K562 (cell line): Measurements from ENCODE around the gene CLCF1. TPM values are rescaled to one million over a fixed set of nuclear protein-coding genes. Genes with fewer than 3 reads are reported as not detected.

Experiments used
- ATAC-seq: fragments of 200-7000 bp; cut with Tn5 transposase; 3 replicates; pipeline ENCODE4 v1.9.1; 2020; ENCODE audit warnings: moderate library complexity
- BruUV-seq: library from RNA; stranded (reverse); fragments of 400-500 nt; replicated peaks from 2 replicates; lab custom pipeline; 2021; lab: Mats Ljungman, UMichigan
- CTCF ChIA-PET: fragments of 300-600 bp; formaldehyde crosslinking; extraction: SDS; loops from one replicate; lab custom pipeline; 2021; ENCODE audit warnings: low intra/inter-chr PET ratio; lab: Yijun Ruan, JAX
- POLR2A ChIA-PET: fragments of 300-600, 350-650 bp; sonication (Branson Sonifier 250); formaldehyde crosslinking; extraction: SDS; loops from one replicate; lab custom pipeline; 2021; ENCODE audit warnings: antibody characterized with exemption, inconsistent platforms; lab: Yijun Ruan, JAX
- DNase-seq, 4 experiments: peaks; one replicate each; pipeline versions ENCODE4 v3.0.0 to v3.0.0-alpha.2; 2011 to 2018; ENCODE audit warnings: low spot score in 3 of 4, mixed read lengths in 3 of 4; ENCODE audit errors: extremely low read depth in 1 of 4
- FAIRE-seq: peaks from 2 replicates; lab custom pipeline; 2011; peaks lifted over from hg19 to GRCh38; lab: Jason Lieb, UNC
- H2AFZ ChIP-seq: 2 replicates; pipeline ENCODE4 v1.6.0; 2011; ENCODE audit warnings: low read depth, low read length, control low read depth, inconsistent platforms
- H3K27ac ChIP-seq: fragments of 200-600 bp; 3 replicates; pipeline ENCODE4 v1.8.0; 2011; ENCODE audit warnings: low read depth, mild to moderate bottlenecking, control low read depth, inconsistent platforms, low read length, moderate library complexity, mixed read lengths; ENCODE audit errors: extremely low read depth
- H3K27me3 ChIP-seq, 2 experiments: fragments of 300-600 bp in 1 of 2; 2 replicates in 1 of 2; 3 replicates in 1 of 2; pipeline versions ENCODE4 v1.6.0 to v1.8.0; 2011; ENCODE audit warnings: inconsistent platforms in 2 of 2, low read length in 2 of 2, mild to moderate bottlenecking in 1 of 2, mixed read lengths in 1 of 2, moderate library complexity in 1 of 2; ENCODE audit not compliant: control insufficient read depth in 2 of 2, insufficient read depth in 2 of 2
- H3K36me3 ChIP-seq: fragments of 300-600 bp; 3 replicates; pipeline ENCODE4 v1.8.0; 2011; ENCODE audit warnings: mild to moderate bottlenecking, low read length, inconsistent platforms; ENCODE audit not compliant: control insufficient read depth, insufficient read depth
- H3K4me1 ChIP-seq, 2 experiments: fragments of 200-600 bp in 1 of 2; replicated peaks in 1 of 2; 2 replicates in 1 of 2; 3 replicates in 1 of 2; pipeline versions ENCODE4 v1.5.1 to v1.8.0; 2011; ENCODE audit warnings: inconsistent platforms in 2 of 2, low read length in 2 of 2, mild to moderate bottlenecking in 1 of 2, mixed read lengths in 1 of 2, moderate library complexity in 1 of 2; ENCODE audit not compliant: control insufficient read depth in 2 of 2, insufficient read depth in 2 of 2
- H3K4me2 ChIP-seq: 2 replicates; pipeline ENCODE4 v1.6.1; 2011; ENCODE audit warnings: low read length, control low read depth, inconsistent platforms, mixed read lengths; ENCODE audit not compliant: insufficient read depth
- H3K4me3 ChIP-seq: fragments of 200-600 bp; sonication (generic), shearing (Covaris generic); 2 replicates; pipeline ENCODE4 v1.5.1; 2016; ENCODE audit warnings: control low read depth, inconsistent platforms
- H3K79me2 ChIP-seq: fragments of 200-600 bp; 3 replicates; pipeline ENCODE4 v1.8.0; 2011; ENCODE audit warnings: low read length, inconsistent platforms; ENCODE audit not compliant: control insufficient read depth, insufficient read depth
- H3K9ac ChIP-seq, 2 experiments: 2 replicates each; pipeline versions ENCODE4 v1.6.0 to v1.6.1; 2011; ENCODE audit warnings: low read depth in 2 of 2, low read length in 2 of 2, control low read depth in 1 of 2, inconsistent platforms in 1 of 2, mild to moderate bottlenecking in 1 of 2, mixed read lengths in 1 of 2; ENCODE audit not compliant: insufficient read depth in 1 of 2
- H3K9me1 ChIP-seq: one replicate; pipeline ENCODE4 v1.6.0; 2011; ENCODE audit warnings: inconsistent platforms, mild to moderate bottlenecking, low read length, moderate library complexity; ENCODE audit not compliant: control insufficient read depth, insufficient read depth
- H3K9me3 ChIP-seq: replicated peaks from 2 replicates; pipeline ENCODE4 v1.5.1; 2011; ENCODE audit warnings: low read depth, low read length, inconsistent platforms; ENCODE audit not compliant: control insufficient read depth, insufficient read depth
- H4K20me1 ChIP-seq: replicated peaks from 2 replicates; pipeline ENCODE4 v1.6.1; 2011; ENCODE audit warnings: low read length, inconsistent platforms, mixed read lengths; ENCODE audit not compliant: control insufficient read depth, insufficient read depth
- EGR1 ChIP-seq: fragments of 450-650 bp; conservative IDR thresholded peaks from 2 replicates; pipeline ENCODE4 v1.6.1; 2017; ENCODE audit warnings: mild to moderate bottlenecking
- MTF1 ChIP-seq: fragments of 250-450 bp; sonication (Bioruptor Pico); IDR thresholded peaks from 2 replicates; pipeline ENCODE4 v1.9.0; 2021; ENCODE audit warnings: moderate library complexity, mild to moderate bottlenecking, inconsistent platforms, borderline replicate concordance
- NR4A1 ChIP-seq, 2 experiments: fragments of 250-450 bp in 1 of 2; fragments of 450-650 bp in 1 of 2; sonication (Bioruptor Pico) in 1 of 2; IDR thresholded peaks; 2 replicates each; pipeline versions ENCODE4 v1.4.0 to v1.6.1; 2016 to 2020; ENCODE audit warnings: mild to moderate bottlenecking in 2 of 2, missing compliant biosample characterization in 1 of 2, missing genetic modification characterization in 1 of 2, moderate library complexity in 1 of 2
- POU5F1 ChIP-seq: fragments of 150-350 bp; IDR thresholded peaks from 2 replicates; pipeline ENCODE4 v1.6.1; 2014; ENCODE audit warnings: borderline replicate concordance, low read length, low read depth, mild to moderate bottlenecking; ENCODE audit not compliant: partially characterized antibody
- SNRNP70 ChIP-seq: fragments of 200-400 bp; formaldehyde crosslinking; optimal IDR thresholded peaks from 2 replicates; pipeline ENCODE3; 2017; ENCODE audit warnings: low read depth, low read length
- whole genome bisulfite sequencing: fragments of 100-300 bp; shearing (Covaris generic); methylation state at CpG from one replicate; pipeline ENCODE4 v1.1.6; 2016; ENCODE audit warnings: low coverage, mixed read lengths; ENCODE audit not compliant: insufficient coverage; ENCODE audit errors: missing lambda C conversion rate; 5-methylcytosine and 5-hydroxymethylcytosine counted together
- in situ Hi-C: fragments of 300-500 bp; cut with MboI; formaldehyde crosslinking; loops from 4 replicates; pipeline ENCODE4 v1.15.0; 2018; ENCODE audit warnings: inconsistent platforms, mixed read lengths
- intact Hi-C: fragments of 100-400 bp; cut with micrococcal nuclease; formaldehyde crosslinking; loops from 2 replicates; pipeline ENCODE4 v1.14.2; 2022
- polyA plus RNA-seq, 8 experiments: library from polyadenylated mRNA; depleted of rRNA in 4 of 8; stranded (reverse) in 5 of 8; unstranded in 3 of 8; fragments of >200 nt; fragmentation: Nextera tagmentation in 2 of 8; fragmentation: Illumina TruSeq in 1 of 8; extraction: Ambion mirVana in 2 of 8; extraction: Trizol in 1 of 8; gene quantifications; 2 replicates each; pipeline versions ENCODE4 v1.2.1 to v1.2.3, GENCODE V29; 2011 to 2014; ENCODE audit warnings: inconsistent platforms in 1 of 8, missing spikeins in 1 of 8
- total RNA-seq, 7 experiments: library from RNA; depleted of rRNA in 6 of 7; stranded (reverse); fragments of >200 nt in 6 of 7; fragmentation: Illumina TruSeq in 2 of 7; extraction: Trizol in 2 of 7; gene quantifications; 2 replicates each; pipeline versions ENCODE4 v1.2.1 to v1.2.3, GENCODE V29; 2011 to 2021; ENCODE audit warnings: low replicate concordance in 1 of 7
- TF ChIP-seq, protein P1 (sequence below): fragments of 250-450 bp; sonication (Bioruptor Pico); IDR thresholded peaks from 2 replicates; pipeline ENCODE4 v1.8.0; 2022; ENCODE audit warnings: inconsistent platforms

CLCF1 gene
- total and polyA plus RNA-seq, 9 of the 15 experiments (the other 6 are each of a cell fraction or from before 2014, with no cell fraction given) = 0.49 to 5.8 (median 3.0) TPM

DNA sequence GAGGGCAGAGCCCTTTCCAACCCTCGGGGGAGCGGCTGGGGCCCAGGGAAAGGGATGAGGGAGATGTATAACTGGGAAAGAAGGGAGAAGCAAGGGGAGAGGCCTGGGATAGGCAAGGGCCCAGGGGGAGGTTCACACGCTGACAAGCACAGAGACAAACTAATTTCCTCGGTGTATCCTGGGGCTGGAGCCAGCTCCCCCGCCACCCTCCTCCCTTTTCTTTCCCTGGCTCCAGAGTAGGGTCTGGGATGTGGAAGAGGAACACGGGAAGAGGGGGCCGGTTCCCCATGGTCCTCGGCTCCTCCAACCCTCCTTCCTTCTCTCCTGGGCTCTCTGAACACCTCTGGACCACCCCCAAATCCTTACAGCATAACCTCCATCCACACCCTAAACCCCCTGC lies 6.9 kb downstream of the CLCF1 start (continued):
- TF ChIP-seq MTF1 (CRISPR knock-in tag) = no peak
- TF ChIP-seq POU5F1 = no peak
- TF ChIP-seq NR4A1 (CRISPR knock-in tag; IDR thresholded peaks at IDR 0.05) = no peak
- TF ChIP-seq NR4A1 (tag; IDR thresholded peaks at IDR 0.05) = no peak
- TF ChIP-seq, protein P1, sequence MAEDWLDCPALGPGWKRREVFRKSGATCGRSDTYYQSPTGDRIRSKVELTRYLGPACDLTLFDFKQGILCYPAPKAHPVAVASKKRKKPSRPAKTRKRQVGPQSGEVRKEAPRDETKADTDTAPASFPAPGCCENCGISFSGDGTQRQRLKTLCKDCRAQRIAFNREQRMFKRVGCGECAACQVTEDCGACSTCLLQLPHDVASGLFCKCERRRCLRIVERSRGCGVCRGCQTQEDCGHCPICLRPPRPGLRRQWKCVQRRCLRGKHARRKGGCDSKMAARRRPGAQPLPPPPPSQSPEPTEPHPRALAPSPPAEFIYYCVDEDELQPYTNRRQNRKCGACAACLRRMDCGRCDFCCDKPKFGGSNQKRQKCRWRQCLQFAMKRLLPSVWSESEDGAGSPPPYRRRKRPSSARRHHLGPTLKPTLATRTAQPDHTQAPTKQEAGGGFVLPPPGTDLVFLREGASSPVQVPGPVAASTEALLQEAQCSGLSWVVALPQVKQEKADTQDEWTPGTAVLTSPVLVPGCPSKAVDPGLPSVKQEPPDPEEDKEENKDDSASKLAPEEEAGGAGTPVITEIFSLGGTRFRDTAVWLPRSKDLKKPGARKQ (CRISPR knock-in tag) = no peak

DNA sequence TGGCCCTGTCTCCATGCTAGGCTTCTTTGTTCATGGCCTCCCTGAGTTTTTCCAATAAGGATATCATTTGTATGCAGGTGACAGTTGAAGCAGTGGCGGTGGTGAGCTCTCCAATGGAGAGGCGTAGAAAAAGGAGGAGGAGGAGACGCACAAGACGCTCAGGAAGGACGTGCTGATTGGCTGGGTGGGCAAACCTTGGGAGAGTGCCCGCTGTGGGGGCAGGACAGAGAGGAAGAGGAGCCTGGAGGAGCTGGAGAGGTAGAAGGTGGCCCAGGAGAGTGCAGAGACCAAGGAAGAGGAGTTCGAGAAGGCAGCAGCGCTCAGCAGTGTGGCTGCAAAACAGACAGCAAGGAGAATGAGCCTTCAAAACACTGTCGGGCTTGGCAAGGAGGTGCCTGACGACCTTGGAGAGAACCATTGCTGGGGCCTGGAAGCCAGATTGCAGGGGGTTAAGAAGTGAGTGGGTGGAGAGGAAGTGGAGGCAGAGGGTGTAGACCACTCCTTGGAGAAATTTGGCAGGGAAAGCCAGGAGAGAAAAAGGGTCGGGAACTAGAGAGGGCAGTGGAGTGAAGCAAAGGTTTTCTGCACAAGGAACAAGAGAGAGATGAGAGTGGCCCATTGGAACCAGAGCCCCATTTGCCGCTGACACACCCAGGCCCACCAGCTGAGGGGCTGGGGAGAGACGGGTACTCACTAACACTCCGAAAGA lies 7.5 kb downstream of the CLCF1 start:
- DNase-seq (no peak), FAIRE-seq (no peak), ATAC-seq (no peak)
- Histone ChIP-seq H3K27ac (no peak overlapping the region), H4K20me1 (no peaks in the 10 kb centered on the region), H2AFZ (no peak overlapping the region), H3K36me3 (peaks cover 5% of the 10 kb centered on the region; the same call in 1 of the 3 replicates), H3K9me1 (no peaks in the 10 kb centered on the region), H3K9ac (peak overlapping the region in 1 of 2 experiments; percentile 68; a peak in 1 of 4 replicates), H3K4me3 (no peak overlapping the region), H3K4me2 (no peak overlapping the region), H3K9me3 (no peaks in the 10 kb centered on the region; the same call in 1 of the 2 replicates), H3K79me2 (peaks cover 6% of the 10 kb centered on the region; the same call in 1 of the 3 replicates), H3K27me3 (no peaks in the 10 kb centered on the region), H3K4me1 (peaks cover 14 to 47% of the 10 kb centered on the region in 2 experiments)
- TF ChIP-seq SNRNP70 (no peak), EGR1 (peak; percentile 49; the same call in 1 of the 2 replicates)
- ChIA-PET CTCF (no interaction called here), POLR2A (interaction anchor here (0.5 to 1.2 kb wide), 2 partner anchors 12 to 17 kb away, joined by 3 to 4 read pairs; no protein-coding TSS in a partner anchor)
- in situ Hi-C loops (no loop called here), intact Hi-C loops (no loop called here)
- BruUV-seq = no TSS peak
- 57% methylated on average over 14 of the region's 14 CpGs for WGBS
